Stimulated activated naive CD8-positive, alpha-beta T cell treated with anti-CD3 and anti-CD28 coated beads, Interleukin-15, amount 100 ng/mL, for 72 hours (primary cell): ENCODE data around the gene ENOX1.
A peak's percentile ranks its signal among the peaks of the same experiment; 100 is the strongest.

Experiments
- ATAC-seq: fragments of 150-1000 bp; cut with Tn5 transposase; 2 replicates; pipeline ENCODE4 v1.10.0; 2021; ENCODE audit warnings: mild to moderate bottlenecking, moderate library complexity
- DNase-seq, 2 donors: peaks; one replicate each; pipeline ENCODE4 v3.0.0; 2021 to 2022
- H3K27ac Mint-ChIP-seq, 2 donors: one replicate each; pipeline ENCODE4 v1.8.0; 2022; ENCODE audit warnings: mild to moderate bottlenecking in 2 of 2, mixed read lengths in 2 of 2, moderate library complexity in 2 of 2
- H3K27me3 Mint-ChIP-seq: one replicate; pipeline ENCODE4 v1.8.0; 2022; ENCODE audit warnings: mixed read lengths
- H3K4me1 Mint-ChIP-seq: one replicate; pipeline ENCODE4 v1.8.0; 2022; ENCODE audit warnings: mild to moderate bottlenecking, mixed read lengths
- H3K4me3 Mint-ChIP-seq, 2 donors: one replicate each; pipeline ENCODE4 v1.8.0; 2022; ENCODE audit warnings: mild to moderate bottlenecking in 2 of 2, mixed read lengths in 2 of 2, moderate library complexity in 1 of 2
- H3K9me3 Mint-ChIP-seq, 2 donors: one replicate each; pipeline ENCODE4 v1.8.0; 2022; ENCODE audit warnings: mixed read lengths in 2 of 2

The ENOX1 gene

GRCh38 chr13:43307921-43308433 is 478.8 kb downstream of the ENOX1 start:
- H3K9me3 Mint-ChIP-seq, result no peaks in the 10 kb centered on the region

DNA sequence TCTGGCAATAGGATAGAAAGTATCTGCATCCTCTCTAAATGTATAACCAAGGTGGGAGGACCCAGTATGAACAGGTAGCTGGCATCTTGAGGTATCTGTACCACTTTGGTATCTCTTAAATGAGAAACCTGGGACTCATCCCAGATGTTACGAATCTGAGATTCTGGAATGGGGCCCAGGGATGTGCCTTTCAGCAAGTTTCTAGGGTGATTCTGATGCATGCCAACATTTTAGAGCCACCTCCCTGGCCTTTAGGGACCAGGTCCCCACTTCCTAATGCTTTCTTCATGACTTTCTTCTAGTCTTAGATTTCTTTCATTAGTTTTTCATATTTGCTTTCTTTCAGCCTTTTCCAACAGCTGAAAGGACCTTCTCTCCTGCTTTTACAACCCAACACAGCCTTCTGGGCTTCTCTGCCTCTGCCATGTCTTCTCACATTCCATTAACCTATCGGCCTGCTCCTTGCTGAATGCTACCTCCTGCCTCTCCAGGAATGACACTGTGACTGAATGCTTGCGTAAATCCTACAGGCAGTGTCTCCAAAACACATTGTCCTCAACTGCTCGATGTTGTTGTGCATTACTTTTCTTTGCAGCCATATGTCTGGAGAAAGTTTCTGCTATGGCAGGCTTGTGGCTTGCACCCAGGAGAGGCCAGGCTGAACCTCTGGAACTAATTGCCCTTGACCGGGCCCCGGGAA is 479.4 kb downstream of the ENOX1 start:
- no peak for ATAC-seq
- H3K4me1 Mint-ChIP-seq, result no peaks in the 10 kb centered on the region
- no peak overlapping the region for H3K27ac Mint-ChIP-seq
- H3K4me3 Mint-ChIP-seq, result no peak overlapping the region
- DNase-seq, result no peak
- H3K9me3 Mint-ChIP-seq, result no peaks in the 10 kb centered on the region
- peaks cover 9% of the 10 kb centered on the region for H3K27me3 Mint-ChIP-seq

More at GRCh38 chr13:43307921-43308433, 478.8 kb downstream of the ENOX1 start:
- H3K27ac Mint-ChIP-seq, result no peak overlapping the region
- no peaks in the 10 kb centered on the region for H3K4me1 Mint-ChIP-seq
- no peak for ATAC-seq
- H3K27me3 Mint-ChIP-seq, result peaks cover 9% of the 10 kb centered on the region
- H3K4me3 Mint-ChIP-seq, result peak overlapping the region in 1 of 2 donors; percentile 11
- no peak for DNase-seq

GRCh38 chr13:43306372-43306771 is 480.4 kb downstream of the ENOX1 start:
- Mint-ChIP-seq H3K4me1 (no peaks in the 10 kb centered on the region), H3K4me3 (no peak overlapping the region), H3K9me3 (no peaks in the 10 kb centered on the region), H3K27ac (no peak overlapping the region), H3K27me3 (peaks cover 9% of the 10 kb centered on the region)
- ATAC-seq (no peak), DNase-seq (no peak)

- peaks cover 9% of the 10 kb centered on the region for H3K27me3 Mint-ChIP-seq
- no peak for ATAC-seq
- H3K27ac Mint-ChIP-seq, result no peak overlapping the region
- no peak for DNase-seq
- no peaks in the 10 kb centered on the region for H3K9me3 Mint-ChIP-seq
- no peaks in the 10 kb centered on the region for H3K4me1 Mint-ChIP-seq
- H3K4me3 Mint-ChIP-seq, result no peak overlapping the region
These were observed 481.4 kb downstream of the ENOX1 start for GRCh38 chr13:43305416-43305815.

DNA sequence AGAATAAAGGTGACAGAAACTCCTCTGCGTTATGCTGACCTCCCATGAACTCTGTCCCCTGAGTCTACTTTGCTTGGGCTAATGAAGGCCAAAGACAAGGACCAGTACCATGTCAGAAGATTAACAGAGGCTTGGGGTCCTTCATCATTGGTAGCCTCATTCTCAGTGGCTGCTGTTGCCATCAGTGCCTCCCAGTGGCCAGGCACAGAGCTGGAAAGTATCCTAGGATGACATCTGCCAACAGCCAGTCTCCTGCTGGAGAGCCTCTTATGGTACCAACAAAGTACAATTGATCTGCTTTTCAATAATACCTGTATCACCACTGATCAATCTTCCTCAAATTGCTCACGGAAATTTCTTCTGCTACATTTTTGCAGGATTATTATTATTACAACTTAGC is 481.8 kb downstream of the ENOX1 start:
- no peak for ATAC-seq
- no peak overlapping the region for H3K4me3 Mint-ChIP-seq
- peaks cover 9% of the 10 kb centered on the region for H3K27me3 Mint-ChIP-seq

DNA sequence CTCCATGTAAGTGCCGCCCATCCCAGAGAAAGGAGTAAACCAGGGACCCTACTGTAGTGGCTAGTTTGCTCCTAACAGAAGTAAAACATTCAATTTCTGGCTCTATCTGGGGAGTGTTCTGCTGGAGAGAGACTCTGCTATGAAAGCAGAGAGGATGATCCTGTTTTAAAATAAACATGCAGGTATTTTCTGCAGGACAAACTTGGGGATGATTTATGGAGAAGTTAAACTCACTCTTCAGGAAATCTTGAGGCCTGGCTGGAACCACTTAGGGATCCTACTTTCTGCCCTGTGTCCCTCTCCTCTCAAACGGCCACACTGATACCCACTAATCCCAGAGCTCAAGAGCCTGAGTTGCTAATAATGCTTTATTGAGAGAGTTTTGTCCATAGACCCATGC is 482.3 kb downstream of the ENOX1 start:
- H3K4me3 Mint-ChIP-seq, result no peak overlapping the region
- H3K27ac Mint-ChIP-seq, result no peak overlapping the region
- H3K27me3 Mint-ChIP-seq, result peaks cover 14% of the 10 kb centered on the region
- ATAC-seq (no peak), DNase-seq (no peak)
- no peaks in the 10 kb centered on the region for H3K9me3 Mint-ChIP-seq
- no peaks in the 10 kb centered on the region for H3K4me1 Mint-ChIP-seq

More for the DNA sequence above, 481.8 kb downstream of the ENOX1 start:
- no peak for DNase-seq
- no peaks in the 10 kb centered on the region for H3K4me1 Mint-ChIP-seq
- no peaks in the 10 kb centered on the region for H3K9me3 Mint-ChIP-seq
- no peak overlapping the region for H3K27ac Mint-ChIP-seq

GRCh38 chr13:43303033-43303729 is 483.6 kb downstream of the ENOX1 start:
- H3K4me3 Mint-ChIP-seq, result no peak overlapping the region
- no peaks in the 10 kb centered on the region for H3K4me1 Mint-ChIP-seq
- H3K27me3 Mint-ChIP-seq, result peaks cover 23% of the 10 kb centered on the region
- no peaks in the 10 kb centered on the region for H3K9me3 Mint-ChIP-seq
- H3K27ac Mint-ChIP-seq, result no peak overlapping the region
- peak; percentile 60 for ATAC-seq
- peak in 1 of 2 donors; percentile 10 for DNase-seq

DNA sequence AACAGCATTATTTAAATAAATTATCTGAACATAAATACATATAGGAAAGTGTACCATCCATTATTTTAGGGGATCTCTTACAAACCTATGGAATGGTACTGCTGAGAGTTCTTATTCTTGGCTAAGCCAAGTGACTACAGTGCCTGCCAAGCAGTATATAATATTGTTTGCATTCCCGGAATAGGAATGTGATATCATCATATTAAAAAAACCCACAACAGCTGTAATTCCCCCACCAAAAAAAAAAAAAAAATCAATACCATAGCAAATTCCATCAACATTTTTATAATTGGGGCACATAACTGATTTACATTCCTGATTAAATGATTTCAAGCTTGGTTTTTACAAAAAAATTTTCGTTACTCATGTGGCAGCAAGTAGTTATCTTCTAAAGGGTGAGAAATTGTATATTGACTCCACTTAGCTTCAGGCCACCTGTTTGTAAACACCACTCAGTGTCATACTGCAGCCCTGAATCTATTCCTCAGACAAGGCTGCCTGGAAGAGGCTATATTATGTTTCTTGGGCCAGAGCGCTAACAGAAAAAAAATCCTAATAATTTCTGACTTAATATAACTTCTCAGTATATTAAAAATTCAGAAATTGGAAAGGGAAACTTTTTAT is 485.3 kb downstream of the ENOX1 start:
- Mint-ChIP-seq H3K9me3 (no peaks in the 10 kb centered on the region), H3K27ac (no peak overlapping the region), H3K4me3 (no peak overlapping the region), H3K4me1 (no peaks in the 10 kb centered on the region), H3K27me3 (peaks cover 25% of the 10 kb centered on the region)
- DNase-seq (no peak), ATAC-seq (no peak)

- Mint-ChIP-seq H3K9me3 (no peaks in the 10 kb centered on the region), H3K4me3 (no peak overlapping the region), H3K27me3 (peaks cover 25% of the 10 kb centered on the region), H3K4me1 (no peaks in the 10 kb centered on the region), H3K27ac (no peak overlapping the region)
- DNase-seq, result no peak
- no peak for ATAC-seq
These were observed 485.9 kb downstream of the ENOX1 start for GRCh38 chr13:43300865-43301264.

GRCh38 chr13:43299374-43299773 is 487.4 kb downstream of the ENOX1 start:
- Mint-ChIP-seq H3K9me3 (no peaks in the 10 kb centered on the region), H3K27ac (no peak overlapping the region), H3K4me1 (no peaks in the 10 kb centered on the region), H3K27me3 (peaks cover 25% of the 10 kb centered on the region), H3K4me3 (no peak overlapping the region)
- no peak for ATAC-seq
- no peak for DNase-seq

DNA sequence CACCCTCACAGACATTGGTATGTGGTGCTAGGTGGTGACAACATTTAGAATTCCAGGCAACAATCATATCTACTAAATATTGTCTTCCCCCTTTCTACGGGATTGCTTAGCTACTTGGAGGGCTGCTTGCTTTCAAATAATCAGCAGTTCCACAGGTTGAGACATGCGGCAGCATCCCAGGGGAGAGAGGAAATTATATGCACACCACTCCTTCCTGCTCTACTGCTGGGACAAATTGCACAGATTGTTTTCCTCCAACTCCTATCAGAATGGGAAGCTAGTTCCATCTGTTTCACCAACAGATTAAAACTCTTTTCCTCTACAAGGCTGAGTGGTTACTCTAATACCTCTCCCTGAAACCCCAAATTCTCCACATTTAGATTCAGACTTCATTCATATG is 488.0 kb downstream of the ENOX1 start:
- Mint-ChIP-seq H3K27me3 (peaks cover 25% of the 10 kb centered on the region), H3K27ac (no peak overlapping the region), H3K4me3 (no peak overlapping the region), H3K4me1 (no peaks in the 10 kb centered on the region), H3K9me3 (no peaks in the 10 kb centered on the region)
- DNase-seq (no peak), ATAC-seq (no peak)

GRCh38 chr13:43297967-43298678 is 488.6 kb downstream of the ENOX1 start:
- Mint-ChIP-seq H3K4me1 (no peaks in the 10 kb centered on the region), H3K27me3 (peaks cover 25% of the 10 kb centered on the region), H3K9me3 (no peaks in the 10 kb centered on the region), H3K27ac (no peak overlapping the region), H3K4me3 (no peak overlapping the region)
- DNase-seq (no peak), ATAC-seq (no peak)

DNA sequence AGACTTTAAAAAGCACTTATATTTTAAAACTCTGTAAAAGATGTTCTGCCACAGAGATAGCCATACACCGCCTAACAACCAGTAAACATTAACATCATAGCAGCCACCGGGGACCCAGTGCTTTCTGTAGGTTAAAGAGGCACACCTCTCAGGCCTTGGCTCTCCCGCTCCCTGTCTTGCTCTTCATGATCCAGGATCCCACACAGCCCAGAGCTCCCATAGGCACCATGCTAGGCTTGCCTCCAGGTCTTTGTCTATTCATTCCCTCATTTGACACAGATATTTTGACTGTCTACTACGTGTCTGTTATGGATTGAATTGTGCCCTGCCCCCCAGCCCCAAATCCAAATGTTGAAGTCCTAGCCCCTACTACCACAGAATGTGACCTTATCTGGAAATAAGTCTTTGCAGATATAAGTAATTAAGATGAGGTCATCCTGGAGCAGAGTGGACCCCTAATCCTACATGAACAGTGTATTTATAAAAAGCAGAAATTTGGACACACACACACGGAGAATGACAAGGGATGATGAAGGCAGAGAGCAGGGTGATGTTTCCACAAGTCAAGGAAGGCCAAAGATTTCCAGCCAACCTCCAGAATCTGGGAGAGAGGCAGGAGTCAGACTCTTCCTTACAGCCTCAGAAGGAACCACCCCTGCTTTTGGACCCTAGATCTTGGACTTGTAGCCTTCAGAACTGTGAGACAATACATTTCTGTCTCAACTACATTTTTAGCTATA is 490.8 kb downstream of the ENOX1 start:
- no peak for ATAC-seq
- H3K4me1 Mint-ChIP-seq, result no peaks in the 10 kb centered on the region

GRCh38 chr13:43295321-43295720 is 491.5 kb downstream of the ENOX1 start:
- H3K4me1 Mint-ChIP-seq, result no peaks in the 10 kb centered on the region
- no peak overlapping the region for H3K4me3 Mint-ChIP-seq
- H3K27ac Mint-ChIP-seq, result no peak overlapping the region
- ATAC-seq (no peak), DNase-seq (no peak)
- H3K9me3 Mint-ChIP-seq, result no peaks in the 10 kb centered on the region
- peaks cover 25% of the 10 kb centered on the region for H3K27me3 Mint-ChIP-seq

More for the DNA sequence above, 490.8 kb downstream of the ENOX1 start:
- no peak for DNase-seq
- Mint-ChIP-seq H3K9me3 (no peaks in the 10 kb centered on the region), H3K27me3 (peaks cover 25% of the 10 kb centered on the region), H3K4me3 (no peak overlapping the region), H3K27ac (no peak overlapping the region)

GRCh38 chr13:43294412-43294811 is 492.4 kb downstream of the ENOX1 start:
- H3K27me3 Mint-ChIP-seq, result peaks cover 19% of the 10 kb centered on the region
- ATAC-seq, result no peak
- H3K4me1 Mint-ChIP-seq, result no peaks in the 10 kb centered on the region
- no peak overlapping the region for H3K4me3 Mint-ChIP-seq
- H3K9me3 Mint-ChIP-seq, result no peaks in the 10 kb centered on the region
- DNase-seq, result no peak
- H3K27ac Mint-ChIP-seq, result no peak overlapping the region
